ENCODE results near the gene ART4. TPM values are rescaled to one million over a fixed set of nuclear protein-coding genes. Genes with fewer than 3 reads are reported as not detected.
A peak's percentile ranks its signal among the peaks of the same experiment; 100 is the strongest.

ART4 gene
- total RNA-seq, 4 donors from 2014 or later = 0.16 to 0.68 TPM; not detected in 2

DNA sequence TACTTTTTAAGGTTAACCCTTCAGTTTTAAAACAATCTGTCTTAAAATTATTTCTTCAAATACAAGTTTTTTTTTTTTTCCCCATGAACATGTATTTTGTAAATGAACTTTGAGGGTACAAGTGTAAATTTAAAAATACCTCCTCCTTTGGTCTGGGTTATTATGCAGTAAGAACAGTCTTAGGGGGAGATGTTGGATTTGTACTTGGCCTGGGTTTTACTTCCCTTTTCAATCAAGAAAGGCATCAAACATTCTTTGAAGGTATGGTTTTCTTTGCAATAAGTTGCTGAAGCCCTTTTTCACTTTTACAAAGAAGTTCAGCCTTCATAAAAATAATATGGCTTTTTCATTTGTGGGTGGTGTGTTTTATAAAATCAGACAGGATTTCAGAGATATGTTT lies 60.6 kb downstream of the ART4 start:
- H3K4me1 ChIP-seq = peaks cover 0 to 15% (median 2%) of the 10 kb centered on the region in 4 donors
- in situ Hi-C loops (cut with MboI; ENCODE audit: low pct_ligation_motif_present in 1 of 4, low pct_unique_long_range_greater_than_20kb in 1 of 4, low sequenced_read_pairs in 3 of 4) = no loop called here
- peaks cover 0 to 18% (median 9%) of the 10 kb centered on the region in 4 donors for H3K36me3 ChIP-seq
- H3K4me3 ChIP-seq = no peak overlapping the region
- TF ChIP-seq POLR2A (IDR thresholded peaks at IDR 0.05) (no peak), CTCF (IDR thresholded peaks at IDR 0.05) (no peak), POLR2AphosphoS5 (IDR thresholded peaks at IDR 0.05) (no peak), EP300 (IDR thresholded peaks at IDR 0.05; ENCODE audit: low read depth) (no peak)
- no peak overlapping the region for H3K27ac ChIP-seq
- no peaks in the 10 kb centered on the region for H3K9me3 ChIP-seq
- intact Hi-C loops (cut with DNase I; ENCODE audit: low total_unique reads) = no loop called here
- DNase-seq = no peak
- no peaks in the 10 kb centered on the region for H3K27me3 ChIP-seq

DNA sequence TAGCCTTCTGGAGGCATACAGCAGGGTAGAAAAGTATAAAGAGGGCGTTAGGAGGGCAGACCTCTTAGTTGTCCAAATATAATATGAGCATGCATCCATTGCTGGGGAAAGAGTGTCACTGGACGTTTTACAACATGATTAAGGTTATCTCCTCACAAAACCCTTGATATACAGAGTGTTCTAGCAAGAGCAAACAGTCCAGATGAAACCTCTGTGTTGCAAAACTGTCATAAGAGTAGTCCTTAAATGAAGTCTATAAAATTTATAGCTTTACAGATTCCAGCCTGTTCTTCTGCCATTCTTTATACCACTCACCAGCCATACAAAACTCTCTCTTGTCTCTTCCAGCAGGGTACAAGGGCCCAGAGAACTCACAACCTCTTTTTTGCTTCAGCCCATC lies 61.8 kb downstream of the ART4 start:
- no peak for DNase-seq
- H3K36me3 ChIP-seq = peaks cover 0 to 7% (median 3%) of the 10 kb centered on the region in 4 donors
- no peak overlapping the region for H3K27ac ChIP-seq
- intact Hi-C loops (cut with DNase I; ENCODE audit: low total_unique reads) = no loop called here
- in situ Hi-C loops (cut with MboI; ENCODE audit: low pct_ligation_motif_present in 1 of 4, low pct_unique_long_range_greater_than_20kb in 1 of 4, low sequenced_read_pairs in 3 of 4) = no loop called here
- no peak for TF ChIP-seq POLR2AphosphoS5 (IDR thresholded peaks at IDR 0.05)
- TF ChIP-seq POLR2A (IDR thresholded peaks at IDR 0.05) = peak; percentile 12
- TF ChIP-seq CTCF (IDR thresholded peaks at IDR 0.05) = no peak
- no peak for TF ChIP-seq EP300 (IDR thresholded peaks at IDR 0.05; ENCODE audit: low read depth)
- no peak overlapping the region for H3K4me3 ChIP-seq
- no peaks in the 10 kb centered on the region for H3K27me3 ChIP-seq
- H3K4me1 ChIP-seq = peaks cover 0 to 27% (median 10%) of the 10 kb centered on the region in 4 donors
- WGBS, 2 donors (ENCODE audit: low coverage in 1 of 2) = 38 to 48% methylated on average over 2 of the region's 2 CpGs
- no peaks in the 10 kb centered on the region for H3K9me3 ChIP-seq

DNA sequence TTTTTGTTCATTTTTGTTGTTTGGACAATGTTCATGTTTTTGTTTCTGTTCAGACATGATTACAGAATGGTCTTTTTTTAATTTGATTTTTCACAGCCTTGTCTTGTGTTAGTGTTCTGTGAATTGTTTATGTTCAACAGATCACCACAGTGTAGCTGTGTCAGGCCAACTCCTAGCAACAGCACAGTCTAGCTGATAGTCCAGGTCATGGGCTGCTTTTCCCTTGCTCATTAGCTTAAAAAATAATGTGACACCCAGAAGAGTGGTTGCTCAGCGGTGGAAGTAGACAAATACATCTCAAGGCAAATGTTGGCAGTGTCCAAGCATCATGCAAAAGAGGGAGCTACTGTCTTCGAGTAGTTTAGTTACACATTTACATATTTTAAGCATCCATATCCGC lies 62.5 kb downstream of the ART4 start:
- intact Hi-C loops (cut with DNase I; ENCODE audit: low total_unique reads) = no loop called here
- Histone ChIP-seq H3K27me3 (no peaks in the 10 kb centered on the region), H3K4me3 (no peak overlapping the region), H3K9me3 (no peaks in the 10 kb centered on the region), H3K27ac (no peak overlapping the region), H3K36me3 (no peaks in the 10 kb centered on the region), H3K4me1 (peaks cover 0 to 34% (median 16%) of the 10 kb centered on the region in 4 donors)
- 84 to 86% methylated on average over 3 of the region's 3 CpGs for WGBS, 2 donors (ENCODE audit: low coverage in 1 of 2)
- no peak for DNase-seq
- TF ChIP-seq EP300 (IDR thresholded peaks at IDR 0.05; ENCODE audit: low read depth) (no peak), POLR2AphosphoS5 (IDR thresholded peaks at IDR 0.05) (no peak), POLR2A (IDR thresholded peaks at IDR 0.05) (no peak), CTCF (IDR thresholded peaks at IDR 0.05) (no peak)
- in situ Hi-C loops (cut with MboI; ENCODE audit: low pct_ligation_motif_present in 1 of 4, low pct_unique_long_range_greater_than_20kb in 1 of 4, low sequenced_read_pairs in 3 of 4) = no loop called here

GRCh38 chr12:14779834-14780233 lies 63.5 kb downstream of the ART4 start:
- WGBS, 2 donors (ENCODE audit: low coverage in 1 of 2) = 96 to 100% methylated on average over 1 to 2 of the region's 2 CpGs
- no peaks in the 10 kb centered on the region for H3K27me3 ChIP-seq
- no peaks in the 10 kb centered on the region for H3K36me3 ChIP-seq
- no peak overlapping the region for H3K4me3 ChIP-seq
- no peaks in the 10 kb centered on the region for H3K9me3 ChIP-seq
- peaks cover 0 to 37% (median 18%) of the 10 kb centered on the region in 4 donors for H3K4me1 ChIP-seq
- intact Hi-C loops (cut with DNase I; ENCODE audit: low total_unique reads) = no loop called here
- TF ChIP-seq POLR2AphosphoS5 (IDR thresholded peaks at IDR 0.05) (no peak), EP300 (IDR thresholded peaks at IDR 0.05; ENCODE audit: low read depth) (no peak), POLR2A (IDR thresholded peaks at IDR 0.05) (no peak), CTCF (IDR thresholded peaks at IDR 0.05) (no peak)
- no peak for DNase-seq
- no peak overlapping the region for H3K27ac ChIP-seq
- in situ Hi-C loops (cut with MboI; ENCODE audit: low pct_ligation_motif_present in 1 of 4, low pct_unique_long_range_greater_than_20kb in 1 of 4, low sequenced_read_pairs in 3 of 4) = no loop called here
